Measurements from ENCODE around the gene EIF3L.

Gene EIF3L

GRCh38 chr22:37830093-37830842 lies 19.0 kb upstream of the EIF3L start:
- Histone ChIP-seq H2AFZ (no peak overlapping the region), H3K36me3 (ENCODE audit: control insufficient read depth, insufficient read depth, low read length) (no peaks in the 10 kb centered on the region), H3K27ac (no peak overlapping the region), H3K9me3 (ENCODE audit: control insufficient read depth, low read length) (no peaks in the 10 kb centered on the region), H3K9ac (no peak overlapping the region), H3K79me2 (no peaks in the 10 kb centered on the region), H3K4me2 (ENCODE audit: low read length) (no peak overlapping the region), H3K4me3 (ENCODE audit: low read depth, low read length) (no peak overlapping the region), H3K4me1 (no peaks in the 10 kb centered on the region), H3K27me3 (ENCODE audit: control insufficient read depth, insufficient read depth, low read length) (no peaks in the 10 kb centered on the region)
- TF ChIP-seq, protein P1, sequence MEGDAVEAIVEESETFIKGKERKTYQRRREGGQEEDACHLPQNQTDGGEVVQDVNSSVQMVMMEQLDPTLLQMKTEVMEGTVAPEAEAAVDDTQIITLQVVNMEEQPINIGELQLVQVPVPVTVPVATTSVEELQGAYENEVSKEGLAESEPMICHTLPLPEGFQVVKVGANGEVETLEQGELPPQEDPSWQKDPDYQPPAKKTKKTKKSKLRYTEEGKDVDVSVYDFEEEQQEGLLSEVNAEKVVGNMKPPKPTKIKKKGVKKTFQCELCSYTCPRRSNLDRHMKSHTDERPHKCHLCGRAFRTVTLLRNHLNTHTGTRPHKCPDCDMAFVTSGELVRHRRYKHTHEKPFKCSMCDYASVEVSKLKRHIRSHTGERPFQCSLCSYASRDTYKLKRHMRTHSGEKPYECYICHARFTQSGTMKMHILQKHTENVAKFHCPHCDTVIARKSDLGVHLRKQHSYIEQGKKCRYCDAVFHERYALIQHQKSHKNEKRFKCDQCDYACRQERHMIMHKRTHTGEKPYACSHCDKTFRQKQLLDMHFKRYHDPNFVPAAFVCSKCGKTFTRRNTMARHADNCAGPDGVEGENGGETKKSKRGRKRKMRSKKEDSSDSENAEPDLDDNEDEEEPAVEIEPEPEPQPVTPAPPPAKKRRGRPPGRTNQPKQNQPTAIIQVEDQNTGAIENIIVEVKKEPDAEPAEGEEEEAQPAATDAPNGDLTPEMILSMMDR (IDR thresholded peaks at IDR 0.05), result no peak

DNA sequence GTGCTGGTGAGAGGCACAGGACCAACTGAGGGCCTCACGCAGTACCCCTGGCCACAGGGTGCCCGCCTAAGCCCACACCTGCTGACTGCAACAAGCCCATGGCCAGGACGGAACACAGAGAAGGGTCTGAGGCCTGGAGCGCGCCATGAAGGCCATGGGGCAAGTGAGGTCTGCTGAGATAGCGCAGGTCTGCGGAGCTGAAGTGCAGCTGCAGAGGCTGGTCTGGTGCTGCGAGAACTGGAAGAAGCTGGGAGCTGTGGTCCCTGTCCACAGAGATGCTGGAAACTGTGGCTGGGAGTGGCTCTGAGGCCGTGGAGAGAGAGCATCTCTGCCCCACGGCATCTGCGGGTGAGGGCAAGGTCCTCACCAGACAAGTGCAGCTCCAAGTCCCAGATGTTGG lies 17.7 kb upstream of the EIF3L start:
- Histone ChIP-seq H2AFZ (no peak overlapping the region), H3K27ac (no peak overlapping the region), H3K27me3 (ENCODE audit: control insufficient read depth, insufficient read depth, low read length) (no peaks in the 10 kb centered on the region), H3K79me2 (no peaks in the 10 kb centered on the region), H3K9ac (no peak overlapping the region), H3K36me3 (ENCODE audit: control insufficient read depth, insufficient read depth, low read length) (no peaks in the 10 kb centered on the region), H3K4me1 (no peaks in the 10 kb centered on the region), H3K9me3 (ENCODE audit: control insufficient read depth, low read length) (no peaks in the 10 kb centered on the region), H3K4me2 (ENCODE audit: low read length) (no peak overlapping the region), H3K4me3 (ENCODE audit: low read depth, low read length) (no peak overlapping the region)
- TF ChIP-seq, protein P1 (IDR thresholded peaks at IDR 0.05), result no peak

GRCh38 chr22:37832022-37832857 lies 17.0 kb upstream of the EIF3L start:
- H3K4me1 ChIP-seq, result no peaks in the 10 kb centered on the region
- H3K4me2 ChIP-seq (ENCODE audit: low read length), result no peak overlapping the region
- H3K27me3 ChIP-seq (ENCODE audit: control insufficient read depth, insufficient read depth, low read length), result no peaks in the 10 kb centered on the region
- no peak overlapping the region for H2AFZ ChIP-seq
- no peak overlapping the region for H3K4me3 ChIP-seq (ENCODE audit: low read depth, low read length)
- no peaks in the 10 kb centered on the region for H3K36me3 ChIP-seq (ENCODE audit: control insufficient read depth, insufficient read depth, low read length)
- no peaks in the 10 kb centered on the region for H3K79me2 ChIP-seq
- TF ChIP-seq, protein P1 (IDR thresholded peaks at IDR 0.05), result no peak
- no peaks in the 10 kb centered on the region for H3K9me3 ChIP-seq (ENCODE audit: control insufficient read depth, low read length)
- H3K9ac ChIP-seq, result no peak overlapping the region
- no peak overlapping the region for H3K27ac ChIP-seq

GRCh38 chr22:37842015-37842793 lies 7.0 kb upstream of the EIF3L start:
- Histone ChIP-seq H3K36me3 (ENCODE audit: control insufficient read depth, insufficient read depth, low read length) (no peaks in the 10 kb centered on the region), H2AFZ (no peak overlapping the region), H3K4me2 (ENCODE audit: low read length) (no peak overlapping the region), H3K4me1 (no peaks in the 10 kb centered on the region), H3K79me2 (peaks cover 8% of the 10 kb centered on the region), H3K27ac (no peak overlapping the region), H3K4me3 (ENCODE audit: low read depth, low read length) (no peak overlapping the region), H3K9me3 (ENCODE audit: control insufficient read depth, low read length) (no peaks in the 10 kb centered on the region), H3K27me3 (ENCODE audit: control insufficient read depth, insufficient read depth, low read length) (no peaks in the 10 kb centered on the region), H3K9ac (no peak overlapping the region)
- TF ChIP-seq, protein P1 (IDR thresholded peaks at IDR 0.05), result no peak

Data from parathyroid adenoma (tissue), 2 donors.